Measurements from ENCODE around the gene DDX21. TPM values are rescaled to one million over a fixed set of nuclear protein-coding genes. Genes with fewer than 3 reads are reported as not detected.

Gene DDX21
- total RNA-seq (2014; rRNA removed; shearing (Covaris generic)): 171 and 179 TPM in 2 replicates

DNA sequence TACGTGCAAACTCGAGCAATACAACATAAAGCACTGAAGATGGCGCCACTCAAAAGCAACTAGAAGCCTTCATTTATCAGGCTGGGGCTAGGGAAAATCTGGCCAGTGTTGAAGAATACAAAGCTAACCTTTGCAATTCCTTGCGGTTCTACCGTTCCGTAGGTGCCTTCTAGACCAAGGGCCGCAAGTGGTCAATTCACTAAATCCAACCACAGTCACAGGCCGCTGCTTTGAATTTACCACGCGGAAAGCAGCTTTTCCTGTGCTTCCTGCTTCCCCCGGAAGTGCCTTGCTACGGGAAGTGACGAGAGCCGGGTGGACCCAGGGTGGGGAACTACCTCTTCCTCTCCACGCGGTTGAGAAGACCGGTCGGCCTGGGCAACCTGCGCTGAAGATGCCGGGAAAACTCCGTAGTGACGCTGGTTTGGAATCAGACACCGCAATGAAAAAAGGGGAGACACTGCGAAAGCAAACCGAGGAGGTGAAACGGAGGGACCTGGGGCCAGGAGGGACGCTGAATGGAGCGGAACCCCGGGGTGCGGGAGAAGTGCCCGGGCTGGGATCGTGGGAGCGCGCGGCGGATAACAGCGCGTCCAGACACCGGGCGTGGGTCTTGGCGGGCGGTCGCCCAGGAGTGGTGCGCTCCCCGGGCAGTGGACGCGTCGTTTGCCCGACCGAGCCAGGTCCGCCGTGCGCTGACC is at the start of gene DDX21:
TSS of gene DDX21 (plus strand) at position 339 of the 701 bp plus-strand sequence. CDS start at position 395, 56 bp downstream.

GRCh38 chr10:68988530-68989316 is 32.8 kb downstream of the DDX21 start, which contains the start of gene KIFBP:
TSS of gene KIFBP (plus strand) at chr10:68988803. CDS start at chr10:68988833, 30 bp downstream.

Small RNA genes lying within 50 kb of the gene (small RNA-seq; reads per million reads assigned to genes)
- not detected for gene RNU6-571P

Other genes starting within 250 kb of the DDX21 start
- gene CCAR1, start 234.9 kb upstream of the DDX21 start, total RNA-seq (2014; rRNA removed; shearing (Covaris generic)): 38.9 and 57.3 TPM in 2 replicates
- 0.15 and 0.21 TPM in 2 replicates for gene STOX1, start 128.6 kb upstream of the DDX21 start, total RNA-seq (2014; rRNA removed; shearing (Covaris generic))
- 33.4 and 43.0 TPM in 2 replicates for gene DDX50, start 54.9 kb upstream of the DDX21 start, total RNA-seq (2014; rRNA removed; shearing (Covaris generic))
- gene KIFBP, start 32.6 kb downstream of the DDX21 start, total RNA-seq (2014; rRNA removed; shearing (Covaris generic)): 11.4 and 16.0 TPM in 2 replicates
- gene SRGN, start 131.9 kb downstream of the DDX21 start, total RNA-seq (2014; rRNA removed; shearing (Covaris generic)): 2.5 and 3.8 TPM in 2 replicates
- gene VPS26A, start 168.0 kb downstream of the DDX21 start, total RNA-seq (2014; rRNA removed; shearing (Covaris generic)): 11.7 and 12.3 TPM in 2 replicates
- 33.7 and 36.2 TPM in 2 replicates for gene SUPV3L1, start 224.1 kb downstream of the DDX21 start, total RNA-seq (2014; rRNA removed; shearing (Covaris generic))

All from A375 (cell line).